ENCODE results near the gene ATAD1.

DNA sequence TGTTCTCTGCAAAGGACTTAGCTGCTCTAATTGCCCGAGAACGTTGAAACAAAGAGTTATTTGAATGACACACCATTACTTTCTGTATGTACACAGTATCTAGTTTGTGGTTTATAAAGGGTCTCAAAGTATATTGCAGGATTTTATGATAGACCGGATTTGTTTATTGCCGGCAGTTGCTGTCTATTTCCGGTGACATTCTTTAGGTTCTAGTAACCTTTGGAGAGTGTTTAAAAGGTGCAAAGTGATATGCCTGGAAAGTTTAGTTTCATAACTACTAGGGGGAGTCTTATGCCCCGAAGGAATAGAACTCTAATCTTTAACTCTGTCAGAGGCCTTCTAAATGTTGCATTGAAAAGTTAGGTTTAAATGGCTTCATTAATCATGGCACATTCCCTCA is 94.5 kb downstream of the ATAD1 start:
- TF ChIP-seq CTCF (IDR thresholded peaks at IDR 0.05; ENCODE audit: insufficient read depth, low read depth, low read length), result no peak
- TF ChIP-seq EZH2 (IDR thresholded peaks at IDR 0.05; ENCODE audit: insufficient read depth, low read length), result no peak

Data from astrocyte (in vitro differentiated cells and primary cell).